Activated CD8-positive, alpha-beta memory T cell treated with anti-CD3 and anti-CD28 coated beads, Interleukin-2, amount 10 ng/mL, durations not matched to agents 7 days and 5 days (primary cell): ENCODE results near the gene PCDH9. TPM values are rescaled to one million over a fixed set of nuclear protein-coding genes. Genes with fewer than 3 reads are reported as not detected.

Experiments used
- ATAC-seq: fragments of 150-1000 bp; cut with Tn5 transposase; one replicate; pipeline ENCODE4 v1.10.0; 2021; ENCODE audit warnings: moderate library complexity
- CTCF ChIA-PET: fragments of 350-600 bp; sonication (Branson Sonifier 250); formaldehyde crosslinking; loops from one replicate; lab custom pipeline; 2021; ENCODE audit warnings: antibody characterized with exemption; lab: Charles Lee
- DNase-seq: peaks from one replicate; pipeline ENCODE4 v3.0.0-alpha.2; 2020
- H3K27ac Mint-ChIP-seq: one replicate; pipeline ENCODE4 v1.8.0; 2021; ENCODE audit warnings: mild to moderate bottlenecking, mixed read lengths
- H3K27me3 Mint-ChIP-seq: one replicate; pipeline ENCODE4 v1.8.0; 2021; ENCODE audit warnings: mixed read lengths
- H3K36me3 Mint-ChIP-seq: one replicate; pipeline ENCODE4 v1.8.0; 2021; ENCODE audit warnings: mild to moderate bottlenecking, mixed read lengths
- H3K4me1 Mint-ChIP-seq: one replicate; pipeline ENCODE4 v1.8.0; 2021; ENCODE audit warnings: mixed read lengths
- H3K4me3 Mint-ChIP-seq: one replicate; pipeline ENCODE4 v1.8.0; 2021; ENCODE audit warnings: mild to moderate bottlenecking, moderate library complexity, mixed read lengths
- H3K9me3 Mint-ChIP-seq: one replicate; pipeline ENCODE4 v1.8.0; 2022; ENCODE audit warnings: low read depth, mixed read lengths
- total RNA-seq, 2 experiments: library from RNA; stranded (reverse); gene quantifications; one replicate each; pipeline ENCODE4 v1.2.3, GENCODE V29; 2021

PCDH9 gene
- total RNA-seq, 2 experiments from 2014 or later = 0.14 to 0.15 TPM

DNA sequence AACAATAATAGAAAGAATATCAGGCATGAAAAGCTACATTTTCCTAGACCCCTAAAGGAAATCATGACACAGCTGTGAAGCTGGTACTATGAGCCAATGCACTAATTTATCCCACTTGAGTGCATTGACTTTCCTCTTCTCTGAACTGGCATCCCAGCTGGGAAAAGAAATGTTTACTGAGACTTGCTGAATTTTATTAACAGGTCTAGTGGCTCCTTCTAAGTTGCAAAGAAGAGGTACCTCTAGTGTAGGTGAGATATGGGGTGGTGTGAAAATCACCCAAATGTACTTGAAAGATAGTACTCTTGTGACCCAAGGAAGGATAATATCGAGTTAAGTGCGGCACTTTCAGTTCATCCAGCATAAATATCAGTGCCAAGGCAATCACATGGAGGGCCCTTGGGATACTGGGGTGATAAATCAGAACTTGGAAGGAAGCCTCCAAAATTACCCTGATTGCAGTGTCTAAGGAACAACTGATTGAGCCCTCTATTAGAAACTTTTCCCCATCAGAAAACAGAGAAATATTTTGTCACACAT lies 369.2 kb downstream of the PCDH9 start:
- Mint-ChIP-seq H3K9me3 (peaks cover 8% of the 10 kb centered on the region), H3K4me1 (no peaks in the 10 kb centered on the region), H3K36me3 (no peaks in the 10 kb centered on the region), H3K27ac (no peak overlapping the region), H3K4me3 (no peak overlapping the region), H3K27me3 (no peaks in the 10 kb centered on the region)
- no peak for DNase-seq
- CTCF ChIA-PET = no interaction called here
- no peak for ATAC-seq

GRCh38 chr13:66859934-66860877 lies 369.9 kb downstream of the PCDH9 start:
- H3K36me3 Mint-ChIP-seq = no peaks in the 10 kb centered on the region
- CTCF ChIA-PET = no interaction called here
- DNase-seq = no peak
- ATAC-seq = no peak
- H3K4me1 Mint-ChIP-seq = no peaks in the 10 kb centered on the region
- no peak overlapping the region for H3K4me3 Mint-ChIP-seq
- H3K27ac Mint-ChIP-seq = no peak overlapping the region
- peaks cover 6% of the 10 kb centered on the region for H3K9me3 Mint-ChIP-seq
- no peaks in the 10 kb centered on the region for H3K27me3 Mint-ChIP-seq

- DNase-seq (no peak), ATAC-seq (no peak)
- CTCF ChIA-PET = no interaction called here
- H3K36me3 Mint-ChIP-seq = no peaks in the 10 kb centered on the region
- no peak overlapping the region for H3K27ac Mint-ChIP-seq
- H3K27me3 Mint-ChIP-seq = no peaks in the 10 kb centered on the region
- H3K4me1 Mint-ChIP-seq = no peaks in the 10 kb centered on the region
- H3K4me3 Mint-ChIP-seq = no peak overlapping the region
- H3K9me3 Mint-ChIP-seq = peaks cover 2% of the 10 kb centered on the region
These were observed 371.1 kb downstream of the PCDH9 start for GRCh38 chr13:66859078-66859477.

DNA sequence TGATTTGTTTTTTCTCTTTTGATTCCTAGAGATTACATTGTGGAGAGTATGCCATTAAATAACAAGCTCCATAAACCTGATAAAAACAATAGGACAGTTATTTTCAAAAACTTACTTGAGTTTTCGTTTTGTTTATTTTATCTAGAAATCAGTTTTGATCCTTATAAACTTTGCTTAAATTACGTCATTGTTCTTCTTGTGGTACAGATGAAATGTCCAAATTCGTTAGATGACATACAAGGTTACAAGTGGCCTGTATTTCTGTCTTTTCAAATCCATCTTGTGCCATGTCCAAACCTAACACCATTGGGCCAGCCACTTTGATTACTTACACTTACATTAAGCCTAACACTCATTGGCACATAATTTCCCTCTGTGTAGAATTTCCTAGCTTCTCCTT lies 372.0 kb downstream of the PCDH9 start:
- Mint-ChIP-seq H3K36me3 (no peaks in the 10 kb centered on the region), H3K27ac (no peak overlapping the region), H3K9me3 (peaks cover 4% of the 10 kb centered on the region), H3K27me3 (no peaks in the 10 kb centered on the region), H3K4me1 (no peaks in the 10 kb centered on the region), H3K4me3 (no peak overlapping the region)
- CTCF ChIA-PET = no interaction called here
- ATAC-seq = no peak
- no peak for DNase-seq

- CTCF ChIA-PET = no interaction called here
- Mint-ChIP-seq H3K9me3 (peaks cover 2% of the 10 kb centered on the region), H3K27me3 (no peaks in the 10 kb centered on the region), H3K4me1 (no peaks in the 10 kb centered on the region), H3K27ac (no peak overlapping the region), H3K4me3 (no peak overlapping the region), H3K36me3 (no peaks in the 10 kb centered on the region)
- no peak for DNase-seq
- no peak for ATAC-seq
These were observed 375.0 kb downstream of the PCDH9 start for GRCh38 chr13:66855131-66855530.

- H3K4me3 Mint-ChIP-seq = no peak overlapping the region
- peaks cover 6% of the 10 kb centered on the region for H3K9me3 Mint-ChIP-seq
- H3K27ac Mint-ChIP-seq = no peak overlapping the region
- ATAC-seq (no peak), DNase-seq (no peak)
- H3K36me3 Mint-ChIP-seq = no peaks in the 10 kb centered on the region
- no peaks in the 10 kb centered on the region for H3K27me3 Mint-ChIP-seq
- CTCF ChIA-PET = no interaction called here
- no peaks in the 10 kb centered on the region for H3K4me1 Mint-ChIP-seq
These were observed 376.6 kb downstream of the PCDH9 start for GRCh38 chr13:66853564-66853963.

DNA sequence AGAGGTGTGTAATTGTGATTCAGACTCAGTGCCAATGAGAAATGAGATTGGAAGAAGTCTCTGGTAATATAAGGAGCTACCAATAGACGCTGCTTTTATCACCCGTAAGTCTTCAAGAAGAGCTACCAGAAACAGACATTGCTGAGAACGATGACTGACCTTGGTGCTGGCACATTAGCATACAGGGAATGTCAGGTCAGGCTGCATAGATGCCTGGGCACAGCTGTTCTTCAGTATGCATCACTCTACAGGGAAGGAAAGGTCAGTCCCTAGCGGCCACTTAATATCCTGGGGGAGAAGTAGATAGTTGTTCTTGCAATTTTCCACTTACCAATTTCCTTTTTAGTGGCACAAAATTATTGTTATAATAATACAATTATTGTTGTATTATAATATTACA lies 380.4 kb downstream of the PCDH9 start:
- Mint-ChIP-seq H3K9me3 (peaks cover 6% of the 10 kb centered on the region), H3K27ac (no peak overlapping the region), H3K27me3 (no peaks in the 10 kb centered on the region), H3K4me3 (no peak overlapping the region), H3K4me1 (no peaks in the 10 kb centered on the region), H3K36me3 (no peaks in the 10 kb centered on the region)
- DNase-seq (no peak), ATAC-seq (no peak)
- CTCF ChIA-PET = no interaction called here

DNA sequence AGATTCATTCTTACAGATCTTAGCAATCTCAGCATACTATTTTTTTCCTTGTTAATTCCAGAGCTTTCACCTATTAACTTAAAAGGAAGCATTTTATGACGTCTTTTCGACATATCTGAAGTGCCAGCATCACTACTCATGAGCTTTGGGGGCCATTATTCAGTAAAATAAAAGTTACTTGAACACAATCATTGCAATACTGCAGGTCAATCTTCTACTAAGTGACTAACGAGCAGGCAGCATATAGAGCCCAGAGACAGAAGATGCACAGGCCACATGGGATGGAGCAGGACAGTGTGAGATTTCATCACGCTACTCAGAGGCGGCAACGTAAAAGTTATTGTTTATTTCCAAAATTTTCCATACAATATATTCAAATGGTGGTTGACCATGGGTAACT lies 382.6 kb downstream of the PCDH9 start:
- ATAC-seq = no peak
- CTCF ChIA-PET = no interaction called here
- DNase-seq = no peak
- Mint-ChIP-seq H3K27me3 (no peaks in the 10 kb centered on the region), H3K9me3 (peaks cover 5% of the 10 kb centered on the region), H3K4me1 (no peaks in the 10 kb centered on the region), H3K27ac (no peak overlapping the region), H3K4me3 (no peak overlapping the region), H3K36me3 (no peaks in the 10 kb centered on the region)

DNA sequence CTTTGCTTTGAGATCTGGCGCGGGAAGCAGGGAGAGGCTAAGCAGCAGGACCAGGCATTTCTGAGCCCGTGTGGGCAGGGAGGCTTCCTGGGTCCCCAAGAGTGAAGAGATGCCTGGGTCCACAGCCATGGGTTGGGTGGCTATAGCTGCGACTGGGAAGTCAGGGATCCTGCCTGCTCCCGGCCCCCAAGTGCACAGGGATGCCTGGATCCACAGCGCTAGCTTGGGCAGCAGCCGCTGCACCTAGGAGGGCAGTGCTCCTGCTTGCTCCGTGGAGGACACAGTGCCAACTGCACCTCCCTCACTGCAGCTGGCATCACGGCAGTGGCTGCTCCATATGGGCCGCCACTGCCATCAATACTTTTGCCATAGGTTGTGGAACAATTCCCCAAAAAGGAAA lies 384.7 kb downstream of the PCDH9 start:
- Mint-ChIP-seq H3K27me3 (no peaks in the 10 kb centered on the region), H3K9me3 (peaks cover 5% of the 10 kb centered on the region), H3K4me3 (no peak overlapping the region), H3K4me1 (no peaks in the 10 kb centered on the region), H3K27ac (no peak overlapping the region), H3K36me3 (no peaks in the 10 kb centered on the region)
- CTCF ChIA-PET = no interaction called here
- DNase-seq = no peak
- ATAC-seq = no peak

DNA sequence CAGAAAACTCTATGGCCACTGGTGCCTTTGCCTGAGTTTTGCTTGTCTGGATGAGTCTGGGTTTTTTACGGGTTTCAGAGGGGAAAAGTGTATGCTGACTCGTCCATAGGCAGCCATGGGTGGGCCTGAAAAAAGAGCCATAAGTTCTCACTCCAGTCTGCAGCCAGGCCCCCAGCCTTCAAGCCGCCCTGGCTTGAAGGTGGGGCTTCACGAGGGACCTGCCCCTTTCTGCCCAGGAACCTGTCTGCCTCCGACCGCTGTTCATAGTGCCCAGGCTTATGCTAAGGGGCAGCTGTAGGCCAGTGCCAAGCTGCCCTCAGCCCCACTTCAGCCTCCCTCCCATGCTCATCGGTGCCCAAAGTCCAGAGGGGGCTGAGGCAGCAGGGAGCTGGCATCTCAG lies 385.2 kb downstream of the PCDH9 start:
- H3K4me1 Mint-ChIP-seq = no peaks in the 10 kb centered on the region
- no peaks in the 10 kb centered on the region for H3K27me3 Mint-ChIP-seq
- H3K36me3 Mint-ChIP-seq = no peaks in the 10 kb centered on the region
- no peak overlapping the region for H3K27ac Mint-ChIP-seq
- H3K9me3 Mint-ChIP-seq = peaks cover 5% of the 10 kb centered on the region
- DNase-seq = no peak
- H3K4me3 Mint-ChIP-seq = no peak overlapping the region
- CTCF ChIA-PET = no interaction called here
- no peak for ATAC-seq

GRCh38 chr13:66842766-66843165 lies 387.4 kb downstream of the PCDH9 start:
- Mint-ChIP-seq H3K9me3 (peaks cover 4% of the 10 kb centered on the region), H3K27ac (no peak overlapping the region), H3K27me3 (no peaks in the 10 kb centered on the region), H3K36me3 (no peaks in the 10 kb centered on the region), H3K4me1 (no peaks in the 10 kb centered on the region), H3K4me3 (no peak overlapping the region)
- no peak for ATAC-seq
- CTCF ChIA-PET = no interaction called here
- no peak for DNase-seq

GRCh38 chr13:66840621-66841020 lies 389.5 kb downstream of the PCDH9 start:
- H3K27ac Mint-ChIP-seq = no peak overlapping the region
- H3K27me3 Mint-ChIP-seq = no peaks in the 10 kb centered on the region
- no peaks in the 10 kb centered on the region for H3K4me1 Mint-ChIP-seq
- no peaks in the 10 kb centered on the region for H3K36me3 Mint-ChIP-seq
- H3K9me3 Mint-ChIP-seq = peaks cover 9% of the 10 kb centered on the region
- H3K4me3 Mint-ChIP-seq = no peak overlapping the region
- DNase-seq (no peak), ATAC-seq (no peak)
- CTCF ChIA-PET = no interaction called here

GRCh38 chr13:66837246-66837645 lies 392.9 kb downstream of the PCDH9 start:
- no peaks in the 10 kb centered on the region for H3K27me3 Mint-ChIP-seq

DNA sequence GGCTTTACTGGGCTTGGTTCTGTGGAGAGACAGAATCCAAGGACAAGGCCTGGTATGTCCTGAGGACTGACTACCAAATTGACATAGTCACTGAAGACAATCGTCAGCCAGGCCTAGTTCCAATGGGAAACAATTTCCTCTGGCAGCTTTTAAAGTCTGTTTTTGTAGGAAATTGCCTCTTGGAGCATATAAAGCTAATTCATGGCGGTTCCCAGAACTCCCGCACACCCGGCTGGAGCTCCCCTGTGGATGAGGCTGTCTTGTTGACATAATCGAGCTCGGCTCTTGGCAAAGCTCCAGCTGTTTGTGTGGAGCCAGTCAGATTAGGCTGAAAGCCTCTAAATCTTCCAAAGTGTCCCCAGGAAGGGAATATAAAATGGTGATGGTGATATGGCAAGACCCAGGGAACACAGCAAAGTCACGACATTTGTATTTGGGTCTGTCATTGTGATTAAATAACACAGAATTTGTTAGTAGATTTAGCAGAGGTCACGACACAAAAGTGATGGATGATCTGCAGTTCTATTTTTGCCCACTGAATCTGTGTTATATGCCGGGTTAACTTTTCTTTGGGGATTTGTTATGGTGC lies 395.0 kb downstream of the PCDH9 start:
- Mint-ChIP-seq H3K27me3 (no peaks in the 10 kb centered on the region), H3K4me1 (no peaks in the 10 kb centered on the region), H3K36me3 (no peaks in the 10 kb centered on the region), H3K27ac (no peak overlapping the region), H3K4me3 (no peak overlapping the region), H3K9me3 (peaks cover 7% of the 10 kb centered on the region)
- DNase-seq (no peak), ATAC-seq (no peak)
- CTCF ChIA-PET = no interaction called here

More at GRCh38 chr13:66837246-66837645, 392.9 kb downstream of the PCDH9 start:
- H3K27ac Mint-ChIP-seq = no peak overlapping the region
- H3K36me3 Mint-ChIP-seq = no peaks in the 10 kb centered on the region
- H3K4me3 Mint-ChIP-seq = no peak overlapping the region
- ATAC-seq (no peak), DNase-seq (no peak)
- peaks cover 7% of the 10 kb centered on the region for H3K9me3 Mint-ChIP-seq
- CTCF ChIA-PET = no interaction called here
- no peaks in the 10 kb centered on the region for H3K4me1 Mint-ChIP-seq
